Measurements from ENCODE around the gene CDKN2B-AS1. TPM values are rescaled to one million over a fixed set of nuclear protein-coding genes. Genes with fewer than 3 reads are reported as not detected.

Gene CDKN2B-AS1
- total and polyA plus RNA-seq, 2 of the 13 experiments (the other 11 are each of a cell fraction or from before 2014, with no cell fraction given): 0.64 to 2.3 TPM

DNA sequence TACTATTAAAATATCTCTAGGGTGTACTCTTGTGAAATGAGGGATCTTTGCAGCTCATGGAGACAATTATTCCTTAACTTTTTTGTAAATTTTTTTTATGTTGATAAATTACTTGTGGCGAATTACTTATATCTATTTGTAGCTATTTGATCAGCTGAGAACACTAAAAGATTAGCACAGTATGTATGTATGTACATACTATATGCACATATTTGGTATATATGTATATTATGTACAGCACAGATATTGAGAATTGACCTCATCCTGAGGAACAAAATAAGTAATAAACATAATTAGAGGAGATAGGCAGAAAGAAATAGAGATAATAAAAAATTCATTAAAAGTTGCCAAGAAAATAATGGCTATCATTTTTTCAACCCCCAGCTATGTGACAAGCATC is 12.2 kb upstream of the CDKN2B-AS1 start:
- H3K27ac ChIP-seq (ENCODE audit: extremely low read length, insufficient read depth, low read length): no peak overlapping the region
- ChIA-PET POLR2A (no interaction called here), CTCF (ENCODE audit: low intra/inter-chr PET ratio, low total read pairs) (no interaction called here)
- H3K4me2 ChIP-seq (ENCODE audit: low read depth, low read length): no peak overlapping the region
- FAIRE-seq (no peak), DNase-seq (ENCODE audit: low spot score) (no peak), ATAC-seq (no peak)
- H3K36me3 ChIP-seq (replicated peaks in 1 of 2; ENCODE audit: control insufficient read depth in 1 of 2, insufficient read depth in 2 of 2, low read length in 2 of 2): no peaks in the 10 kb centered on the region
- 8% methylated on average over 1 of the region's 1 CpG for WGBS (ENCODE audit: low lambda C conversion rate)
- no peaks in the 10 kb centered on the region for H4K20me1 ChIP-seq (ENCODE audit: insufficient read depth, low read length)
- no peaks in the 10 kb centered on the region for H3K79me2 ChIP-seq (ENCODE audit: insufficient read depth, low read length)
- no peak overlapping the region for H3K9ac ChIP-seq (ENCODE audit: insufficient read depth, low read depth, low read length)
- TF ChIP-seq SETDB1 (CRISPR knock-in tag; IDR thresholded peaks at IDR 0.05; ENCODE audit: borderline replicate concordance): no peak
- no peak for TF ChIP-seq ZFP36L2 (CRISPR knock-in tag; IDR thresholded peaks at IDR 0.05)
- H3K9me3 ChIP-seq (ENCODE audit: low read length): no peaks in the 10 kb centered on the region
- intact Hi-C loops (cut with micrococcal nuclease; ENCODE audit: unreplicated experiment) (no loop called here), in situ Hi-C loops (cut with HindIII; ENCODE audit: extremely low pct_ligation_motif_present, low pct_unique_long_range_greater_than_20kb) (no loop called here)
- no peaks in the 10 kb centered on the region for H3K27me3 ChIP-seq (ENCODE audit: control insufficient read depth in 1 of 2, insufficient read depth in 2 of 2, low read length in 2 of 2)
- BruUV-seq (replicated peaks): no TSS peak
- H3K4me3 ChIP-seq (replicated peaks in 1 of 3; ENCODE audit: insufficient read depth in 1 of 3, low read depth in 2 of 3, low read length in 3 of 3): no peak overlapping the region
- H3K4me1 ChIP-seq (ENCODE audit: insufficient read depth, low read length): no peaks in the 10 kb centered on the region
- no peak overlapping the region for H2AFZ ChIP-seq (ENCODE audit: low read length)

DNA sequence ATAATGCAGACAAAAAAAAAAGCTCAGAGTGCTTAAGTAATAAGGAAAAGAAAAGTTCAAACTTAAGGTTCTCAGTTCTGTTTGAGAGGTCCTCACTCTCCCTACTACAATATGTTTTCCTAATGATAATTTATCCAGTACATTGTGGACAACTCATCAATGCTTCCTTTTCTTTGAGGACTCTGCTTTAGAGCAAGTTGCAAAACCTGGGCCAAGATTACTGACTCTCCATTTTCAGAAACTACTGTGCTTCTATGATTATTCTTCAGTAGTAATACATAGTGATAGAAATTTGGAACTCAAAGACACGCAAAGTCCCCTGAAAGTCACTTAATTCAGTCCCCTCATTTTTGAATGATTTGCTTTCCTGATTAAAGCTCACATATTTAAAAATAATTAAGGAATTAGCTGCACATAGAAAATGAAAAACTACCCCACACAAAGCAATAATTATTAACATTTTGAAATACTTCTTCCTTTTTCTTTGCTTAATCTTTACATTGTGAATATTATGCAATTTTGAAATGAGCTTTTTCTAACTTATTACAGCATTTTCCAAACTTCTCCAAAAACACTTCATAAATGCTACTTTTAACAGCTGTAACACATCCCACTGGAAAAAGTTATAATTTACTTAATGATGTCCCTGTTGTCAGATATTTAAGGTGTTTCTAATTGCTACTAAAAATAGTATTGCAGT is 11.6 kb upstream of the CDKN2B-AS1 start:
- Histone ChIP-seq H3K9me3 (ENCODE audit: low read length) (no peaks in the 10 kb centered on the region), H4K20me1 (ENCODE audit: insufficient read depth, low read length) (no peaks in the 10 kb centered on the region), H2AFZ (ENCODE audit: low read length) (no peak overlapping the region), H3K27me3 (ENCODE audit: control insufficient read depth in 1 of 2, insufficient read depth in 2 of 2, low read length in 2 of 2) (no peaks in the 10 kb centered on the region), H3K4me2 (ENCODE audit: low read depth, low read length) (no peak overlapping the region), H3K4me1 (ENCODE audit: insufficient read depth, low read length) (no peaks in the 10 kb centered on the region), H3K4me3 (replicated peaks in 1 of 3; ENCODE audit: insufficient read depth in 1 of 3, low read depth in 2 of 3, low read length in 3 of 3) (no peak overlapping the region), H3K79me2 (ENCODE audit: insufficient read depth, low read length) (no peaks in the 10 kb centered on the region), H3K36me3 (replicated peaks in 1 of 2; ENCODE audit: control insufficient read depth in 1 of 2, insufficient read depth in 2 of 2, low read length in 2 of 2) (no peaks in the 10 kb centered on the region), H3K27ac (ENCODE audit: extremely low read length, insufficient read depth, low read length) (no peak overlapping the region), H3K9ac (ENCODE audit: insufficient read depth, low read depth, low read length) (no peak overlapping the region)
- ChIA-PET CTCF (ENCODE audit: low intra/inter-chr PET ratio, low total read pairs) (no interaction called here), POLR2A (interaction anchor here (1.1 kb wide), 1 partner anchor 26 kb away, joined by 3 read pairs; the partner anchor contains the start of gene CDKN2B)
- WGBS (ENCODE audit: low lambda C conversion rate): 8% methylated on average over 1 of the region's 1 CpG
- no TSS peak for BruUV-seq (replicated peaks)
- intact Hi-C loops (cut with micrococcal nuclease; ENCODE audit: unreplicated experiment): no loop called here
- DNase-seq (ENCODE audit: low spot score) (no peak), FAIRE-seq (no peak), ATAC-seq (no peak)
- in situ Hi-C loops (cut with HindIII; ENCODE audit: extremely low pct_ligation_motif_present, low pct_unique_long_range_greater_than_20kb): no loop called here
- TF ChIP-seq KLF9 (CRISPR knock-in tag; IDR thresholded peaks at IDR 0.05; ENCODE audit: low read depth) (no peak), GATA4 (IDR thresholded peaks at IDR 0.05; ENCODE audit: borderline replicate concordance, low read depth) (no peak), ZNF451 (CRISPR knock-in tag; IDR thresholded peaks at IDR 0.05) (no peak), GPN1 (CRISPR knock-in tag; IDR thresholded peaks at IDR 0.05; ENCODE audit: borderline replicate concordance) (no peak), RBAK (CRISPR knock-in tag; IDR thresholded peaks at IDR 0.05) (no peak), ZNF335 (CRISPR knock-in tag; IDR thresholded peaks at IDR 0.05) (no peak), GZF1 (CRISPR knock-in tag; IDR thresholded peaks at IDR 0.05) (no peak), ZNF891 (CRISPR knock-in tag; IDR thresholded peaks at IDR 0.05) (no peak), ZNF136 (CRISPR knock-in tag; IDR thresholded peaks at IDR 0.05; ENCODE audit: low read depth) (no peak)

All from HepG2 (cell line).